GM10248 (cell line): ENCODE results near the gene CDCA5.
A peak's percentile ranks its signal among the peaks of the same experiment; 100 is the strongest.

ENCODE experiments used
- CTCF ChIA-PET: fragments of 300-600 bp; sonication (Branson Sonifier 250); formaldehyde crosslinking; extraction: SDS; loops from one replicate; lab custom pipeline; 2021; ENCODE audit warnings: antibody characterized with exemption; lab: Yijun Ruan, JAX
- POLR2A ChIA-PET: fragments of 350-650 bp; sonication (Branson Sonifier 250); formaldehyde crosslinking; extraction: SDS; loops from one replicate; lab custom pipeline; 2020; ENCODE audit warnings: antibody characterized with exemption; lab: Yijun Ruan, JAX
- DNase-seq: peaks from one replicate; pipeline ENCODE4 v3.0.0; 2012; ENCODE audit errors: extremely low spot score
- CTCF ChIP-seq: IDR thresholded peaks from 2 replicates; pipeline ENCODE4 v1.5.1; 2012; ENCODE audit warnings: mild to moderate bottlenecking, low read depth; ENCODE audit errors: extremely low read depth, missing control alignments, control extremely low read depth

CDCA5 gene

GRCh38 chr11:65100674-65101350 is 17.0 kb upstream of the CDCA5 start:
- no peak for TF ChIP-seq CTCF
- POLR2A ChIA-PET = interaction anchor here (3.3 kb wide), 1 partner anchor 10 kb away, joined by 14 read pairs; the partner anchor contains the start of gene TM7SF2
- DNase-seq = no peak
- CTCF ChIA-PET = interaction anchor here (10.5 kb wide), 1 partner anchor 10 kb away, joined by 165 read pairs; the partner anchor contains the start of gene TM7SF2

GRCh38 chr11:65096926-65097325 is 13.1 kb upstream of the CDCA5 start:
- ChIA-PET POLR2A (interaction anchor here (0.5 to 1.3 kb wide), 4 partner anchors 15 to 310 kb away, joined by 3 to 4 read pairs (median 4); partner anchors contain the start of genes FAU, MRPL49 and TM7SF2), CTCF (interaction anchor here (1.0 to 10.5 kb wide), 4 partner anchors 14 to 70 kb away, joined by 3 to 165 read pairs (median 4); partner anchors contain the start of genes FAU, MRPL49, SNX15 and TM7SF2)
- DNase-seq = no peak
- no peak for TF ChIP-seq CTCF

GRCh38 chr11:65095974-65096806 is 12.3 kb upstream of the CDCA5 start, which contains the start of gene VPS51:
TSS of gene VPS51 (plus strand) at chr11:65096214. CDS start at chr11:65096251, 37 bp downstream.
- DNase-seq = peak; percentile 90
- no peak for TF ChIP-seq CTCF
- POLR2A ChIA-PET = interaction anchor here (0.5 to 1.3 kb wide), 3 partner anchors 16 to 311 kb away, joined by 3 to 4 read pairs (median 3); partner anchors contain the start of gene TM7SF2
- CTCF ChIA-PET = interaction anchor here (1.0 to 10.5 kb wide), 3 partner anchors 15 to 69 kb away, joined by 3 to 165 read pairs (median 5); partner anchors contain the start of genes SNX15 and TM7SF2

- CTCF ChIA-PET = interaction anchor here (1.1 to 10.5 kb wide), 2 partner anchors 12 to 15 kb away, joined by 5 to 165 read pairs; partner anchors contain the start of genes CDCA5, TM7SF2 and ZFPL1
- POLR2A ChIA-PET = interaction anchor here (0.7 kb wide), 1 partner anchor 20 kb away, joined by 6 read pairs; no protein-coding TSS in a partner anchor
- TF ChIP-seq CTCF = no peak
- DNase-seq = no peak
Observed at GRCh38 chr11:65095427-65095826, 11.6 kb upstream of the CDCA5 start.

GRCh38 chr11:65090628-65091027 is 6.8 kb upstream of the CDCA5 start:
- POLR2A ChIA-PET = interaction anchor here (0.6 kb wide), 1 partner anchor 175 kb away, joined by 3 read pairs; no protein-coding TSS in a partner anchor
- CTCF ChIA-PET = interaction anchor here (1.2 to 3.8 kb wide), 3 partner anchors 12 to 20 kb away, joined by 3 to 22 read pairs (median 4); partner anchors contain the start of gene TM7SF2
- TF ChIP-seq CTCF = no peak
- DNase-seq = no peak
